ENCODE measurements around the gene RTTN.

GRCh38 chr18:70074116-70074515, 131.4 kb downstream of the RTTN start:
- TF ChIP-seq PATZ1 (CRISPR knock-in tag; IDR thresholded peaks at IDR 0.05; ENCODE audit: borderline replicate concordance) = no peak
- TF ChIP-seq TCF4 (CRISPR knock-in tag; IDR thresholded peaks at IDR 0.05; ENCODE audit: borderline replicate concordance) = no peak
- TF ChIP-seq ZFP3 (CRISPR knock-in tag; IDR thresholded peaks at IDR 0.05) = no peak
- no peak for TF ChIP-seq PPARA (CRISPR knock-in tag; IDR thresholded peaks at IDR 0.05; ENCODE audit: borderline replicate concordance)
